NB4 (cell line): ENCODE measurements around the gene PLXDC2.

ENCODE experiments used
- DNase-seq: peaks from one replicate; pipeline ENCODE4 v3.0.0; 2010; ENCODE audit warnings: low read depth
- H3K4me3 ChIP-seq: one replicate; pipeline ENCODE4 v1.5.1; 2011; ENCODE audit warnings: mild to moderate bottlenecking, low read depth, low read length, moderate library complexity
- MYC ChIP-seq: IDR thresholded peaks from 2 replicates; pipeline ENCODE4 v1.6.1; 2011; ENCODE audit warnings: low read depth, low read length
- POLR2A ChIP-seq: IDR thresholded peaks from 2 replicates; pipeline ENCODE4 v1.6.1; 2011; ENCODE audit warnings: mild to moderate bottlenecking; ENCODE audit not compliant: insufficient read length; ENCODE audit errors: extremely low read depth
- TF ChIP-seq, protein P1 (sequence below): IDR thresholded peaks from 2 replicates; pipeline ENCODE4 v1.6.1; 2011; ENCODE audit warnings: low read depth, low read length
- TF ChIP-seq, protein P2 (sequence below): IDR thresholded peaks from one replicate; pipeline ENCODE4 v1.5.1; 2012; ENCODE audit warnings: low read depth, low read length

Gene PLXDC2

DNA sequence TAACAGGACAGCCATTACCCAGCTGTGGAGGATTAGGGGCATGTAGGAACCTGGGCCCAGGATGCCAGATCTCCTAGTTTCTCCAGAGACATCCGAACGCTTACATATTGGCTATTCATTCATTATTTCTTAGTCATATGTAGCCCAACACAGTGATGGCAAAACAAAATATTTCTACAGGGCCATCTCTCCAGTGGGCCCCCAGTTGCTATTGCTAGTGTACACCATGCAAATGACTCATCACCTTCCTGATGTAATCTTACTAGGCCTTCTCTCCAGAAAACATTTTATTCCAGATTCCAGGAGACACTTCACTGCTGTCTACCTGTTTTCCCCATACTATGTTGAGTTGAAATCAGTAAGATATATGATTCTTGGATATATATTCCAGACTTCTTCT lies 201.7 kb downstream of the PLXDC2 start:
- H3K4me3 ChIP-seq, result no peak overlapping the region
- no peak for DNase-seq
- TF ChIP-seq, protein P1, sequence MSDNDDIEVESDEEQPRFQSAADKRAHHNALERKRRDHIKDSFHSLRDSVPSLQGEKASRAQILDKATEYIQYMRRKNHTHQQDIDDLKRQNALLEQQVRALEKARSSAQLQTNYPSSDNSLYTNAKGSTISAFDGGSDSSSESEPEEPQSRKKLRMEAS, result no peak
- TF ChIP-seq, protein P2, sequence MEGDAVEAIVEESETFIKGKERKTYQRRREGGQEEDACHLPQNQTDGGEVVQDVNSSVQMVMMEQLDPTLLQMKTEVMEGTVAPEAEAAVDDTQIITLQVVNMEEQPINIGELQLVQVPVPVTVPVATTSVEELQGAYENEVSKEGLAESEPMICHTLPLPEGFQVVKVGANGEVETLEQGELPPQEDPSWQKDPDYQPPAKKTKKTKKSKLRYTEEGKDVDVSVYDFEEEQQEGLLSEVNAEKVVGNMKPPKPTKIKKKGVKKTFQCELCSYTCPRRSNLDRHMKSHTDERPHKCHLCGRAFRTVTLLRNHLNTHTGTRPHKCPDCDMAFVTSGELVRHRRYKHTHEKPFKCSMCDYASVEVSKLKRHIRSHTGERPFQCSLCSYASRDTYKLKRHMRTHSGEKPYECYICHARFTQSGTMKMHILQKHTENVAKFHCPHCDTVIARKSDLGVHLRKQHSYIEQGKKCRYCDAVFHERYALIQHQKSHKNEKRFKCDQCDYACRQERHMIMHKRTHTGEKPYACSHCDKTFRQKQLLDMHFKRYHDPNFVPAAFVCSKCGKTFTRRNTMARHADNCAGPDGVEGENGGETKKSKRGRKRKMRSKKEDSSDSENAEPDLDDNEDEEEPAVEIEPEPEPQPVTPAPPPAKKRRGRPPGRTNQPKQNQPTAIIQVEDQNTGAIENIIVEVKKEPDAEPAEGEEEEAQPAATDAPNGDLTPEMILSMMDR, result no peak
- no peak for TF ChIP-seq MYC
- TF ChIP-seq POLR2A, result no peak

- TF ChIP-seq, protein P2, result no peak
- TF ChIP-seq, protein P1, result no peak
- TF ChIP-seq MYC, result no peak
- TF ChIP-seq POLR2A, result no peak
- no peak overlapping the region for H3K4me3 ChIP-seq
- DNase-seq, result no peak
Measured at GRCh38 chr10:20020677-20021076, 204.4 kb downstream of the PLXDC2 start.

- TF ChIP-seq MYC (no peak), POLR2A (no peak)
- TF ChIP-seq, protein P2, result no peak
- TF ChIP-seq, protein P1, result no peak
- no peak for DNase-seq
- H3K4me3 ChIP-seq, result no peak overlapping the region
Measured at GRCh38 chr10:20029523-20029922, 213.3 kb downstream of the PLXDC2 start.

DNA sequence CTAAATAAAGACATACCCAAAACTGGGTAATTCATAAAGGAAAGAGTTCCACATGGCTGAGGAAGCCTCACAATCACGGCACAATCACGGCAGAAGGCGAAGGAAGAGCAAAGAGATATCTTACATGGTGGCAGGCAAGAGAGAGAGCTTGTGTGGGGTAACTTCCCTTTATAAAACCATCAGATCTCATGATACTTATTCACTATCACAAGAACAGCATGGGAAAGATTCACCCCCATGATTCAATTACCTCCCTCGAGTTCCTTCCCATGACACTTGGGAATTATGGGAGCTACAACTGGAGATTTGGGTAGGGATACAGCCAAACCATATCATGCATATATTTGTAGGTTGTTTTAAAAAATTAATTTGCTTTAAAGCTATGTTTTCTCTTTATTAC lies 217.2 kb downstream of the PLXDC2 start:
- TF ChIP-seq, protein P2, result no peak
- H3K4me3 ChIP-seq, result no peak overlapping the region
- DNase-seq, result no peak

DNA sequence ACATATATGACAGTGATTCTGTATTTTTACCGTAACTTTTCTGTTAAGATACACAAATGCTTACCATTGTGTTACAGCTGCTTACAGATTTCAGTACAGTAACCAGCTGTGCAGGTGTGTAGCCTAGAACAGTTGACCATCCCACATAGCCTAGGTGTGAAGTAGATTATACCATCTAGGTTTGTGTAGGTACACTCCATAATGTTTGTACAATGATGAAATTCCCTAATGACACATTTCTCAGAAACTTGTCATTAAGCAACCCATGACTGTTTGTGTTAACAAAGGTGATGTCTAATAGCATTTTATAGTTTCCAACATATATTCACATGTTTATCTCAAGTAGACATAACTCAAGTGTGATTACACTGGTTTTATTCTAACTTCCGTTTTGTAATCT lies 218.5 kb downstream of the PLXDC2 start:
- TF ChIP-seq, protein P2, result no peak
- TF ChIP-seq POLR2A, result no peak
- TF ChIP-seq MYC, result no peak
- TF ChIP-seq, protein P1, result no peak
- DNase-seq, result no peak
- H3K4me3 ChIP-seq, result no peak overlapping the region

- no peak for TF ChIP-seq POLR2A
- TF ChIP-seq, protein P2, result no peak
- TF ChIP-seq, protein P1, result no peak
- no peak for TF ChIP-seq MYC
- H3K4me3 ChIP-seq, result no peak overlapping the region
- no peak for DNase-seq
Measured at GRCh38 chr10:20040012-20040411, 223.8 kb downstream of the PLXDC2 start.
